ENCODE results near the gene APC.

The APC gene

GRCh38 chr5:112820246-112820645 is 82.6 kb downstream of the APC start:
- TF ChIP-seq GABPA (IDR thresholded peaks at IDR 0.05; ENCODE audit: low read depth) (no peak), POLR2AphosphoS5 (IDR thresholded peaks at IDR 0.05; ENCODE audit: low read depth) (no peak), SPI1 (IDR thresholded peaks at IDR 0.05; ENCODE audit: borderline replicate concordance, low read depth) (no peak)
- TF ChIP-seq, protein P1, sequence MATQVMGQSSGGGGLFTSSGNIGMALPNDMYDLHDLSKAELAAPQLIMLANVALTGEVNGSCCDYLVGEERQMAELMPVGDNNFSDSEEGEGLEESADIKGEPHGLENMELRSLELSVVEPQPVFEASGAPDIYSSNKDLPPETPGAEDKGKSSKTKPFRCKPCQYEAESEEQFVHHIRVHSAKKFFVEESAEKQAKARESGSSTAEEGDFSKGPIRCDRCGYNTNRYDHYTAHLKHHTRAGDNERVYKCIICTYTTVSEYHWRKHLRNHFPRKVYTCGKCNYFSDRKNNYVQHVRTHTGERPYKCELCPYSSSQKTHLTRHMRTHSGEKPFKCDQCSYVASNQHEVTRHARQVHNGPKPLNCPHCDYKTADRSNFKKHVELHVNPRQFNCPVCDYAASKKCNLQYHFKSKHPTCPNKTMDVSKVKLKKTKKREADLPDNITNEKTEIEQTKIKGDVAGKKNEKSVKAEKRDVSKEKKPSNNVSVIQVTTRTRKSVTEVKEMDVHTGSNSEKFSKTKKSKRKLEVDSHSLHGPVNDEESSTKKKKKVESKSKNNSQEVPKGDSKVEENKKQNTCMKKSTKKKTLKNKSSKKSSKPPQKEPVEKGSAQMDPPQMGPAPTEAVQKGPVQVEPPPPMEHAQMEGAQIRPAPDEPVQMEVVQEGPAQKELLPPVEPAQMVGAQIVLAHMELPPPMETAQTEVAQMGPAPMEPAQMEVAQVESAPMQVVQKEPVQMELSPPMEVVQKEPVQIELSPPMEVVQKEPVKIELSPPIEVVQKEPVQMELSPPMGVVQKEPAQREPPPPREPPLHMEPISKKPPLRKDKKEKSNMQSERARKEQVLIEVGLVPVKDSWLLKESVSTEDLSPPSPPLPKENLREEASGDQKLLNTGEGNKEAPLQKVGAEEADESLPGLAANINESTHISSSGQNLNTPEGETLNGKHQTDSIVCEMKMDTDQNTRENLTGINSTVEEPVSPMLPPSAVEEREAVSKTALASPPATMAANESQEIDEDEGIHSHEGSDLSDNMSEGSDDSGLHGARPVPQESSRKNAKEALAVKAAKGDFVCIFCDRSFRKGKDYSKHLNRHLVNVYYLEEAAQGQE (IDR thresholded peaks at IDR 0.05; ENCODE audit: insufficient replicate concordance, low read depth): no peak
- TF ChIP-seq, protein P2, sequence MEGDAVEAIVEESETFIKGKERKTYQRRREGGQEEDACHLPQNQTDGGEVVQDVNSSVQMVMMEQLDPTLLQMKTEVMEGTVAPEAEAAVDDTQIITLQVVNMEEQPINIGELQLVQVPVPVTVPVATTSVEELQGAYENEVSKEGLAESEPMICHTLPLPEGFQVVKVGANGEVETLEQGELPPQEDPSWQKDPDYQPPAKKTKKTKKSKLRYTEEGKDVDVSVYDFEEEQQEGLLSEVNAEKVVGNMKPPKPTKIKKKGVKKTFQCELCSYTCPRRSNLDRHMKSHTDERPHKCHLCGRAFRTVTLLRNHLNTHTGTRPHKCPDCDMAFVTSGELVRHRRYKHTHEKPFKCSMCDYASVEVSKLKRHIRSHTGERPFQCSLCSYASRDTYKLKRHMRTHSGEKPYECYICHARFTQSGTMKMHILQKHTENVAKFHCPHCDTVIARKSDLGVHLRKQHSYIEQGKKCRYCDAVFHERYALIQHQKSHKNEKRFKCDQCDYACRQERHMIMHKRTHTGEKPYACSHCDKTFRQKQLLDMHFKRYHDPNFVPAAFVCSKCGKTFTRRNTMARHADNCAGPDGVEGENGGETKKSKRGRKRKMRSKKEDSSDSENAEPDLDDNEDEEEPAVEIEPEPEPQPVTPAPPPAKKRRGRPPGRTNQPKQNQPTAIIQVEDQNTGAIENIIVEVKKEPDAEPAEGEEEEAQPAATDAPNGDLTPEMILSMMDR (IDR thresholded peaks at IDR 0.05; ENCODE audit: insufficient read depth, low read length): no peak
- H3K4me3 ChIP-seq (replicated peaks; ENCODE audit: insufficient read depth, low read length): no peak overlapping the region
- H3K27me3 ChIP-seq (ENCODE audit: insufficient read depth, poor library complexity, severe bottlenecking): no peaks in the 10 kb centered on the region
- no peak overlapping the region for H3K27ac ChIP-seq (replicated peaks)
- no peak for DNase-seq (ENCODE audit: low read depth in 1 of 2, low spot score in 1 of 2)

GRCh38 chr5:112822456-112822855 is 84.8 kb downstream of the APC start:
- no peak for DNase-seq (ENCODE audit: low read depth in 1 of 2, low spot score in 1 of 2)
- TF ChIP-seq POLR2AphosphoS5 (IDR thresholded peaks at IDR 0.05; ENCODE audit: low read depth) (no peak), GABPA (IDR thresholded peaks at IDR 0.05; ENCODE audit: low read depth) (no peak), SPI1 (IDR thresholded peaks at IDR 0.05; ENCODE audit: borderline replicate concordance, low read depth) (no peak)
- TF ChIP-seq, protein P1 (IDR thresholded peaks at IDR 0.05; ENCODE audit: insufficient replicate concordance, low read depth): no peak
- TF ChIP-seq, protein P2 (IDR thresholded peaks at IDR 0.05; ENCODE audit: insufficient read depth, low read length): no peak
- no peak overlapping the region for H3K4me3 ChIP-seq (replicated peaks; ENCODE audit: insufficient read depth, low read length)
- H3K27ac ChIP-seq (replicated peaks): no peak overlapping the region
- H3K27me3 ChIP-seq (ENCODE audit: insufficient read depth, poor library complexity, severe bottlenecking): no peaks in the 10 kb centered on the region

DNA sequence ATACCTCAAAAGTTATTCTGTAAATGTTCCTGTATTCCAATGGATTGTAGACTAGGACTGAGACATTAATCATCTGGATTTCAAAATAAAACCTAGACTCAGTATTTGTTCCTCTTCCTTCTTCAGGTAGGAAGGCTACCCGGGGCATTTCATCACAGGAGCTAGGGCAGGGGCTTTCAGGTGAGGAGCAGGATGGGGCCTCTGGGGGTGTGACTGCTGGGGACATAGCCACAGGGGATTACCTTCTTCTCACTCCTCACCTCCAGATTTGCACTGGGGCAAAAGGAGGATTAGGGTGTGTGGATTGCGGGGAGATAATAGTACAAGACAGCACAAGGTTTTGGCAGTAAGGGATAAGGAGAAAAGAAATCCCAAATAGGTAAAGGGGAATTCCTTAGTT is 85.5 kb downstream of the APC start:
- Histone ChIP-seq H3K4me3 (replicated peaks; ENCODE audit: insufficient read depth, low read length) (no peak overlapping the region), H3K27ac (replicated peaks) (no peak overlapping the region), H3K27me3 (ENCODE audit: insufficient read depth, poor library complexity, severe bottlenecking) (no peaks in the 10 kb centered on the region)
- TF ChIP-seq, protein P2 (IDR thresholded peaks at IDR 0.05; ENCODE audit: insufficient read depth, low read length): no peak
- TF ChIP-seq, protein P1 (IDR thresholded peaks at IDR 0.05; ENCODE audit: insufficient replicate concordance, low read depth): no peak
- no peak for TF ChIP-seq SPI1 (IDR thresholded peaks at IDR 0.05; ENCODE audit: borderline replicate concordance, low read depth)
- TF ChIP-seq POLR2AphosphoS5 (IDR thresholded peaks at IDR 0.05; ENCODE audit: low read depth): no peak
- no peak for TF ChIP-seq GABPA (IDR thresholded peaks at IDR 0.05; ENCODE audit: low read depth)
- no peak for DNase-seq (ENCODE audit: low read depth in 1 of 2, low spot score in 1 of 2)

All from HL-60 (cell line).